ENCODE results near the gene PPP1CB.

DNA sequence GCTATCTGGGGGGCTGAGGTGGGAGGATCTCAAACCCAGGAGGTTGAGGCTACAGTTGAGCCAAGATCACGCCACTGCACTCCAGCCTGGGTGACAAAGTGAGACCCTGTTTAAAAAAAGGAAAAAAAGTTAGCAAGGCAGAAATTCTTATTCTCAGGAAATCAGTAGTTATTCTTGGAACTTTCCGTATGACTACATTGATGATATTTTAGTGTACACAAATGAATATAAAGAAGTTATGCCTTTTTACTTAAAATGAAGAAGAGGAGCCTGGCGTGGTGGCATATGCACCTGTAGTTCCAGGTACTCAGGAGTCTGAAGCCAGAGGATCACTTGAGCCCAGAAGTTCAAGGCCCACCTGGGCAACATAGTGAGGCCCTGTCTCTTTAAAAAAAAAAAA lies 66.4 kb downstream of the PPP1CB start:
- TF ChIP-seq, protein P1, sequence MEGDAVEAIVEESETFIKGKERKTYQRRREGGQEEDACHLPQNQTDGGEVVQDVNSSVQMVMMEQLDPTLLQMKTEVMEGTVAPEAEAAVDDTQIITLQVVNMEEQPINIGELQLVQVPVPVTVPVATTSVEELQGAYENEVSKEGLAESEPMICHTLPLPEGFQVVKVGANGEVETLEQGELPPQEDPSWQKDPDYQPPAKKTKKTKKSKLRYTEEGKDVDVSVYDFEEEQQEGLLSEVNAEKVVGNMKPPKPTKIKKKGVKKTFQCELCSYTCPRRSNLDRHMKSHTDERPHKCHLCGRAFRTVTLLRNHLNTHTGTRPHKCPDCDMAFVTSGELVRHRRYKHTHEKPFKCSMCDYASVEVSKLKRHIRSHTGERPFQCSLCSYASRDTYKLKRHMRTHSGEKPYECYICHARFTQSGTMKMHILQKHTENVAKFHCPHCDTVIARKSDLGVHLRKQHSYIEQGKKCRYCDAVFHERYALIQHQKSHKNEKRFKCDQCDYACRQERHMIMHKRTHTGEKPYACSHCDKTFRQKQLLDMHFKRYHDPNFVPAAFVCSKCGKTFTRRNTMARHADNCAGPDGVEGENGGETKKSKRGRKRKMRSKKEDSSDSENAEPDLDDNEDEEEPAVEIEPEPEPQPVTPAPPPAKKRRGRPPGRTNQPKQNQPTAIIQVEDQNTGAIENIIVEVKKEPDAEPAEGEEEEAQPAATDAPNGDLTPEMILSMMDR (IDR thresholded peaks at IDR 0.05; ENCODE audit: poor library complexity) = no peak
- TF ChIP-seq EZH2 (IDR thresholded peaks at IDR 0.05; ENCODE audit: borderline replicate concordance) = no peak

All from hepatocyte (in vitro differentiated cells).